HG03460 (cell line): Measurements from ENCODE around the gene LRRC23.
A peak's percentile ranks its signal among the peaks of the same experiment; 100 is the strongest.

Experiments
- ATAC-seq: cut with Tn5 transposase; IDR thresholded peaks from one replicate; pipeline ENCODE4 v1.9.1; 2021; ENCODE audit not compliant: unreplicated experiment

Gene LRRC23

GRCh38 chr12:6955108-6956020 is 50.7 kb downstream of the LRRC23 start:
- ATAC-seq = no peak

GRCh38 chr12:6956021-6956727 is 51.6 kb downstream of the LRRC23 start:
- no peak for ATAC-seq

GRCh38 chr12:6957151-6957701 is 52.6 kb downstream of the LRRC23 start:
- ATAC-seq = no peak

GRCh38 chr12:6957741-6958608 is 53.4 kb downstream of the LRRC23 start:
- no peak for ATAC-seq

DNA sequence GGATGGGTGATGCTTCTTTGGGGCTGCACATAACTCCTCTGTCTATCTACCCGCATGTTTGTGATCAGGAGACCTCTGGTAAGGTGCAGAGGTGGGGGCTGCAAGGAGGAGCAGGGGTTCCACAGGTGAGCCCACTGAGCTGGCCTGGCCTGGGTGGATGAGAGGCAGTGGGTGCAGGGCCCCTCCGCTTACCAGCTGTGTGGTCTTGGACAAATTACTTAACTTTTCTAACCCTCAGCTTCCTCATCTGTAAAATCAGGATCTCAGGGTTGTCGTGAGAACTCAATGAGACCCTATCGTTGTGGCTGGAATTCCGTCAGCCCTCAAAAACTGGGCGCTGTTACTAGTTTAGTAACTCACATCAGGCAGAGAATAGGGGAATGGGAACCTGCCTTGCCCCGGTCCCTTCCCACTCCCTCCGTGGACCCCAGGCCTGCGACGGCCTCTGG is 54.0 kb downstream of the LRRC23 start:
- no peak for ATAC-seq

DNA sequence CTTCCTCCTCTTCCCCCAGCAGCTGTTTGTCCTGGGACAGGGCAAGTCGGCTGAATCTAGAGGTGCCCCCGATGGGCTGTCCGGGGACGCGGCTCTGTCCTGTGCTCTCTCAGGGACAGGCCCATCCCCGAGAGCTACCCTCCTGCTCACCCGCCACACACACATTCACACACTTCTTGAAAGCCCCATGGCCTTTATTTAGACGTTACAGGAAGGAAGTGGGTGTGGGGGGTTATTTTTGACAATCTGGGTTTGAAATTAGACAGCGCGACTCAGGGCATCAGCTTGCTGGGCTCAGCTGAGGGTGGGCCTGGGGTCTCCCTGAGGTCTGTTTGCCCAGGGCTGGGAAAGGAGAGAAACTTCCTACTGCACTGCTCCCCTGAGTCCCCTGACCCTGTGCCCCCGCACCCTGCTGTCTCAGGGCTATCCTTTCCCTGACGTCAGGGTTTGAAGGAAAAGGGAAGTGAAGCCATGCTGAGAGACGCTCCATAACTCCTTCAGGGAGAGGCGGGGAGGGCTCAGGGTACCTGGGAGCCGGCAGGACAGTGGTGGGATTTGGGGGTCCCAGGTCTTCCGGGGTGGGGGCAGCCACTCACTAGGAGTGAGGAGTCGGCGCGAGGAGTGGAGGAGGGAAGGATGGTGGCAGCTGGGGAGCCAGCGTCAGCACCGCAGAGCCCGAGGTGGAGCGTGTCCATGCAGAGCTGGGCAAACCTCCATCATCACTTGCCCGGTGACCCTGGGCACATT is 54.6 kb downstream of the LRRC23 start:
- ATAC-seq = peak; percentile 49

- no peak for ATAC-seq
Measured at GRCh38 chr12:6959805-6960592, 55.4 kb downstream of the LRRC23 start.

GRCh38 chr12:6960593-6961277 is 56.1 kb downstream of the LRRC23 start:
- no peak for ATAC-seq

DNA sequence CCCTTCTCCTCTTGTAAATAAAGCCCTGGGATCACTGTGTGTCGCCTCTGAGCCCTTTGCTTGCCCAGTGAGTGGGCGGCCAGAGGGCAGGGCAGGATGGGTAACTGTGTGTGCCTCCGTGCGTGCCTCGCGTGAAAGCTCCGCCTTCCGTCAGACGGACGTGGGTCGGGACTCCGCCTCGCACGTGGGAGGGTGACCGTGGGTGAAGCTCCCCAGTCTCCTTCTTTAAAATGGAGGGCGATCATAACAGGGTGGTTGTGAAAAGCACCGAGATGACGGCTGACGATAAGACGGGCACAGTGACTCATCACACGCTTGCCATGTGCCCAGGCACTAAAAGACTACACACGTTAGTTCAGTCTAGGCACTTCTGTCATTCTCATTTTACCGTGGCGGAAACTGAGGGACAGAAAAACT is 56.7 kb downstream of the LRRC23 start:
- ATAC-seq = no peak

DNA sequence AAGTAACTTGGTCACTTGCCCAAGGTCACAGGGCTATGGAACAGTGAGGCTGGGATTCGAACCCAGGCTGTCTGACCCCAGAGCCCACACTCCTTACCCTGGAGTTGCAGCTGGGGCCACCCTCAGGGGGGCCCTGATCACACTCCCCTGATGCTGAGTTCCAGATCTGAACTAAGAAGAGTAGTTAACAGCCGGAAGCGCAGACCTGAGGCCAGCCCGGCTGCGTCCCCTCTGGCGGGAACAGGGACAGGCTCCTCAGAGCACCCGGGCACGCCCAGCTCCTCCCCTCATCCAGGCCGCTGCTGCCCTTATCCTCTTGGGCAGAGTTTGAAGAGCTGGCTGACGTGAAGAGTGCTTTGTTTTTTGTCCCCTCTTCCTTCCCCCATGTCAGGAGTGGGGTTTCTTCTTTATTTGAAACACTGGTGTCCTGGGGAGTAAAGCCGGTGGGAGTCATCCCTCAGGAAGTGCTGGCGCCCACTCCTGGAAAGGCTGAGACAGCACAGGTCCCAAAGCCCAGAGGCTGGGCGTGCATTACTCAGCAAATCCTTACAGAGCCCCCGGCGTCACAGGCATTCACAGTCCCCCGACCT is 57.2 kb downstream of the LRRC23 start:
- ATAC-seq = no peak

DNA sequence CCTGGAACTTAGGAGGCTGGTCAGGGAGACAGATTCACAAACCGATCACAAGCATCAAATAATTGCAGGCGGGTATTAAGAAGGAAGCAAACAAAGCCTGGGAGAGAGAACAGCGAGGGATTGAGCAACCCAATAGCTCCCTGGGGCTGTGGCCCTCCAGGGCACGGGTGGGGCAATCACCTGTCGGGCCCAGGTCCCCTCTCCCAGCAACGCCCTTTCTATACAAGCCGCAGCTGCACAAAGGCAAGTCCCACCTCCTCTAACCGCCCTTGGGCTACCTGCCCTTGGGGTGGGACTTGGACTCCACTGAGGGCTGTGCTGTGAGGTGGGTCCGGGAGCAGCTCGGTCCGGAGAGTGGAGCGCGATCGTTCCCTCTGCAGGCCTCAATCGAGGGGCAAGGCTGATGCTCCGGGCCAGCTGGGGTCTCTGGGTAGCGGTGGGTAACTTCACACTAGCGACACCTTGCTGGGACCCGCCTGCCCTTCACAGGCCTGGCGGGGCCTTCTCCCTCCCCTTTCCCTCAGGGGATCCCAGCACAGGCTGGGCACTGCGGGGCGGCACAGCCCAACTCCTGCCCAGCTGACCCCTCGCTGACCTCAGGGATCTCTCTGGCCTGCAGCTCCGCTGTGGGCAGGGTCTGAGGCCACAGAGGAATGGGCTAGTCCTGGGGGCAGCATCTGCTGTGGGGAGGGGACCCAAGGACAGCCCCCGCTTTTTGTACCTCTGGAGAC is 57.8 kb downstream of the LRRC23 start:
- ATAC-seq = no peak

- no peak for ATAC-seq
Measured at GRCh38 chr12:6963016-6963731, 58.6 kb downstream of the LRRC23 start.
